Prostate gland (tissue), 2 donors: ENCODE data around the gene ACOXL.

Experiments used
- POLR2A ChIP-seq: fragments of 450-650 bp; IDR thresholded peaks from one replicate; pipeline ENCODE4 v1.6.1; 2016; ENCODE audit warnings: antibody characterized with exemption, mild to moderate bottlenecking
- POLR2AphosphoS5 ChIP-seq: sonication (generic); formaldehyde crosslinking; IDR thresholded peaks from one replicate; pipeline ENCODE4 v1.6.1; 2017; ENCODE audit warnings: antibody characterized with exemption
- TF ChIP-seq, protein P1 (sequence below), 4 experiments: fragments of 200-600 bp in 2 of 4; fragments of 450-650 bp in 2 of 4; sonication (generic) in 2 of 4; IDR thresholded peaks; 1 replicate in 3 of 4; 2 replicates in 1 of 4; pipeline ENCODE4 v1.5.1; 2016 to 2019; ENCODE audit warnings: antibody characterized with exemption in 4 of 4, mild to moderate bottlenecking in 2 of 4, moderate library complexity in 2 of 4

DNA sequence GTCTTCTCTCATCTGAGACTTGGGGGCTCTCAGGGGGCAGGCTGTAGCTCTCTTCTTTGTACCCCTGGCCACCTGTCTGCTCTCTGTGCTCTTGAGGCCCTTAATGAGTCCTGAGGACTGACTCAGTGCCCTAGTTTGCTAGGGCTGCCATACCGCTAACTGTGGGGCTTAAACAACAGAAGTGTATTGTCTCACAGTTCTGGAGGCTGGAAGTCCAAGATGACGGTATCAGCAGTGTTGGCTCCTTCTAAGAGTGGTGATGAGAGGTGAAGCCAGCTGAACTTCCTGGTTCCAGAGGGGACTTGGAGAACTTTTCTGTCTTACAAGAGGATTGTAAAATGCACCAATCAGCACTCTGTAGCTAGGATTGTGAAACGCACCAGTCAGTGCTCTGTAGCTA lies 67.0 kb downstream of the ACOXL start:
- TF ChIP-seq POLR2A = no peak
- TF ChIP-seq, protein P1, sequence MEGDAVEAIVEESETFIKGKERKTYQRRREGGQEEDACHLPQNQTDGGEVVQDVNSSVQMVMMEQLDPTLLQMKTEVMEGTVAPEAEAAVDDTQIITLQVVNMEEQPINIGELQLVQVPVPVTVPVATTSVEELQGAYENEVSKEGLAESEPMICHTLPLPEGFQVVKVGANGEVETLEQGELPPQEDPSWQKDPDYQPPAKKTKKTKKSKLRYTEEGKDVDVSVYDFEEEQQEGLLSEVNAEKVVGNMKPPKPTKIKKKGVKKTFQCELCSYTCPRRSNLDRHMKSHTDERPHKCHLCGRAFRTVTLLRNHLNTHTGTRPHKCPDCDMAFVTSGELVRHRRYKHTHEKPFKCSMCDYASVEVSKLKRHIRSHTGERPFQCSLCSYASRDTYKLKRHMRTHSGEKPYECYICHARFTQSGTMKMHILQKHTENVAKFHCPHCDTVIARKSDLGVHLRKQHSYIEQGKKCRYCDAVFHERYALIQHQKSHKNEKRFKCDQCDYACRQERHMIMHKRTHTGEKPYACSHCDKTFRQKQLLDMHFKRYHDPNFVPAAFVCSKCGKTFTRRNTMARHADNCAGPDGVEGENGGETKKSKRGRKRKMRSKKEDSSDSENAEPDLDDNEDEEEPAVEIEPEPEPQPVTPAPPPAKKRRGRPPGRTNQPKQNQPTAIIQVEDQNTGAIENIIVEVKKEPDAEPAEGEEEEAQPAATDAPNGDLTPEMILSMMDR (IDR thresholded peaks at IDR 0.05) = no peak
- no peak for TF ChIP-seq POLR2AphosphoS5
